ENCODE results near the gene RAP1GAP2.

RAP1GAP2 gene

DNA sequence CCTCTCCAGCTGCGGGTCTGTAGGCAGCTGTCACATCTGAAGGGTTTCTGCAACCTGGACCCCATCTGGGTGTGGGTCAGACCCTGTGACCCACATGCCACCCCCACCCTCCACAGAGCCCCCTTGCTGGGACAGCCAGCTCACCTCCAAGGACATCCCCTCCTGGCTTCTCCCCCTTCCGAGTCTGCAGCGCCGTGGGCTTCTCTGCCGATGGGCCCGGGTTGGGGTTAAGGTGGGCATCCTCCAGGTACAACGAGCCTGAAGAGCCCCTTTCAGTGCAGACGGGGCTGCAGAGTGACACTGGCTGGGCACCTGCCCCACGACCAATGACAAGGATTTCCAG lies 238.3 kb downstream of the RAP1GAP2 start:
- H3K27ac ChIP-seq (ENCODE audit: low read depth, low read length): no peak overlapping the region
- no peak overlapping the region for H3K4me2 ChIP-seq (ENCODE audit: low read length)
- H3K4me3 ChIP-seq (ENCODE audit: low read length): no peak overlapping the region
- H3K79me2 ChIP-seq (ENCODE audit: control insufficient read depth, low read length): no peaks in the 10 kb centered on the region
- no peaks in the 10 kb centered on the region for H3K9me3 ChIP-seq (ENCODE audit: control insufficient read depth, insufficient read depth, low read length)
- H4K20me1 ChIP-seq (ENCODE audit: control insufficient read depth, insufficient read depth, low read depth, low read length): no peaks in the 10 kb centered on the region
- H3K27me3 ChIP-seq (ENCODE audit: control insufficient read depth, low read length): no peaks in the 10 kb centered on the region
- no peaks in the 10 kb centered on the region for H3F3A ChIP-seq (ENCODE audit: control insufficient read depth, insufficient read depth)
- H3K36me3 ChIP-seq (ENCODE audit: control insufficient read depth, low read length): peaks cover 1% of the 10 kb centered on the region; the same call in 1 of the 2 replicates
- H3K4me1 ChIP-seq (ENCODE audit: control insufficient read depth, low read length): peaks cover 7% of the 10 kb centered on the region
- no peaks in the 10 kb centered on the region for H3K9me2 ChIP-seq (replicated peaks; ENCODE audit: control insufficient read depth, low read length)
- TF ChIP-seq, protein P1, sequence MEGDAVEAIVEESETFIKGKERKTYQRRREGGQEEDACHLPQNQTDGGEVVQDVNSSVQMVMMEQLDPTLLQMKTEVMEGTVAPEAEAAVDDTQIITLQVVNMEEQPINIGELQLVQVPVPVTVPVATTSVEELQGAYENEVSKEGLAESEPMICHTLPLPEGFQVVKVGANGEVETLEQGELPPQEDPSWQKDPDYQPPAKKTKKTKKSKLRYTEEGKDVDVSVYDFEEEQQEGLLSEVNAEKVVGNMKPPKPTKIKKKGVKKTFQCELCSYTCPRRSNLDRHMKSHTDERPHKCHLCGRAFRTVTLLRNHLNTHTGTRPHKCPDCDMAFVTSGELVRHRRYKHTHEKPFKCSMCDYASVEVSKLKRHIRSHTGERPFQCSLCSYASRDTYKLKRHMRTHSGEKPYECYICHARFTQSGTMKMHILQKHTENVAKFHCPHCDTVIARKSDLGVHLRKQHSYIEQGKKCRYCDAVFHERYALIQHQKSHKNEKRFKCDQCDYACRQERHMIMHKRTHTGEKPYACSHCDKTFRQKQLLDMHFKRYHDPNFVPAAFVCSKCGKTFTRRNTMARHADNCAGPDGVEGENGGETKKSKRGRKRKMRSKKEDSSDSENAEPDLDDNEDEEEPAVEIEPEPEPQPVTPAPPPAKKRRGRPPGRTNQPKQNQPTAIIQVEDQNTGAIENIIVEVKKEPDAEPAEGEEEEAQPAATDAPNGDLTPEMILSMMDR (IDR thresholded peaks at IDR 0.05; ENCODE audit: low read depth, low read length, poor library complexity, severe bottlenecking): no peak
- TF ChIP-seq EZH2phosphoT487 (IDR thresholded peaks at IDR 0.05; ENCODE audit: borderline replicate concordance, low read length): no peak

DNA sequence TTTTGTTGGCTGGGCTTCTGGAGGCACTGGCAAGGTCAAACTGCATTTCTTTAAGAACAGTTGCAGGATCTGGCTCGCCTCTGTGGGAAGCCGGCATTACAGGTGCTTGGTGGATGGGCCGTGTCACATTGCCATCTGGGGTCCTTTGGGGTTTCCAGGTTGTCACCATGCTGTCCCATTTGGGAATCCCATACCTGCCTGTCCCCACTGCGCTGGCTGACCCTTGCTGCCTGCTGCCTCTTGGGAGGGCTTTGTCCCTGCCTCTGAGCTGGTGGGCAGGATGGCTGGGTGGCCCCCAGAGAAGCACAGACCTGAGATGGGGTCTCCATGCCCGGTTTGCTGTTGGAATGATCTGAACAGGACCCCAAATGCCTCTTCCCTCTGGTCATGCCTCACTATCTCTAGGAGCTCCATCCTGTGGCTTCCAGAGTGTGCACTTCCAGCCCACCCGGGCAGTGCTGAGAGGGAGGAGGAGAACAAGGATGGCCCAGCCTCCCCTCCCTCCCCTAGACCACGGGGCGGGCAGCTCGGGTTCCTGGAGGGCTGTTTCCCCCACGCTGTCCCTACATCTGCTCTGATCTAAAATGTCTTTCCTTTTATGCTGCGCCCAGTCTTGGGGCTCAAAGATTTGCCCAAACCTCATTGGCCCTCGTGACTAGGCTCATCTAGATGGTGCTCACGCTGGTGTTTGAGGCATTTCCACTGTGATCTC lies 239.2 kb downstream of the RAP1GAP2 start:
- Histone ChIP-seq H3K9me2 (replicated peaks; ENCODE audit: control insufficient read depth, low read length) (no peaks in the 10 kb centered on the region), H3K27ac (ENCODE audit: low read depth, low read length) (no peak overlapping the region), H3K4me1 (ENCODE audit: control insufficient read depth, low read length) (peaks cover 13% of the 10 kb centered on the region), H3K4me2 (ENCODE audit: low read length) (no peak overlapping the region), H3K9me3 (ENCODE audit: control insufficient read depth, insufficient read depth, low read length) (no peaks in the 10 kb centered on the region), H3K4me3 (ENCODE audit: low read length) (no peak overlapping the region), H4K20me1 (ENCODE audit: control insufficient read depth, insufficient read depth, low read depth, low read length) (no peaks in the 10 kb centered on the region), H3K79me2 (ENCODE audit: control insufficient read depth, low read length) (no peaks in the 10 kb centered on the region), H3K27me3 (ENCODE audit: control insufficient read depth, low read length) (no peaks in the 10 kb centered on the region), H3F3A (ENCODE audit: control insufficient read depth, insufficient read depth) (no peaks in the 10 kb centered on the region), H3K36me3 (ENCODE audit: control insufficient read depth, low read length) (no peaks in the 10 kb centered on the region)
- TF ChIP-seq EZH2phosphoT487 (IDR thresholded peaks at IDR 0.05; ENCODE audit: borderline replicate concordance, low read length): no peak

DNA sequence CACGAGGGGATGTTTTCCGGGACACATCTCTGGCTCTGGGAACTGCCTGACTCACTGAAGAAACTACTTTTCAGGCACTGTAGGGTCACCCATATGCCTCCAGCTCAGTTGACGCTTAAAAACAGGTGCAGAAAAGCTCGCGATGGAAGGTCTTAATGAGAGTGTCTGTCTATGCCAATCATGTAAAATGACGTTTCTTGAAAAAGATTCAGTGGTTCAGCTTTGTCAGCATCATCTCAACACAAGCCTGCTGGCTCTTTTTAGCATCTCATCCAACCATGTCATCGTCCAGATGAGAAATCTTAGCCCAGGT lies 239.7 kb downstream of the RAP1GAP2 start:
- no peak overlapping the region for H3K4me3 ChIP-seq (ENCODE audit: low read length)
- no peaks in the 10 kb centered on the region for H4K20me1 ChIP-seq (ENCODE audit: control insufficient read depth, insufficient read depth, low read depth, low read length)
- H3K9me3 ChIP-seq (ENCODE audit: control insufficient read depth, insufficient read depth, low read length): no peaks in the 10 kb centered on the region
- H3K9me2 ChIP-seq (replicated peaks; ENCODE audit: control insufficient read depth, low read length): no peaks in the 10 kb centered on the region
- TF ChIP-seq EZH2phosphoT487 (IDR thresholded peaks at IDR 0.05; ENCODE audit: borderline replicate concordance, low read length): no peak
- TF ChIP-seq, protein P1 (IDR thresholded peaks at IDR 0.05; ENCODE audit: low read depth, low read length, poor library complexity, severe bottlenecking): no peak
- H3K27ac ChIP-seq (ENCODE audit: low read depth, low read length): no peak overlapping the region
- H3K36me3 ChIP-seq (ENCODE audit: control insufficient read depth, low read length): no peaks in the 10 kb centered on the region
- no peaks in the 10 kb centered on the region for H3K79me2 ChIP-seq (ENCODE audit: control insufficient read depth, low read length)
- H3K4me1 ChIP-seq (ENCODE audit: control insufficient read depth, low read length): peaks cover 13% of the 10 kb centered on the region
- no peaks in the 10 kb centered on the region for H3K27me3 ChIP-seq (ENCODE audit: control insufficient read depth, low read length)
- H3K4me2 ChIP-seq (ENCODE audit: low read length): no peak overlapping the region
- no peaks in the 10 kb centered on the region for H3F3A ChIP-seq (ENCODE audit: control insufficient read depth, insufficient read depth)

DNA sequence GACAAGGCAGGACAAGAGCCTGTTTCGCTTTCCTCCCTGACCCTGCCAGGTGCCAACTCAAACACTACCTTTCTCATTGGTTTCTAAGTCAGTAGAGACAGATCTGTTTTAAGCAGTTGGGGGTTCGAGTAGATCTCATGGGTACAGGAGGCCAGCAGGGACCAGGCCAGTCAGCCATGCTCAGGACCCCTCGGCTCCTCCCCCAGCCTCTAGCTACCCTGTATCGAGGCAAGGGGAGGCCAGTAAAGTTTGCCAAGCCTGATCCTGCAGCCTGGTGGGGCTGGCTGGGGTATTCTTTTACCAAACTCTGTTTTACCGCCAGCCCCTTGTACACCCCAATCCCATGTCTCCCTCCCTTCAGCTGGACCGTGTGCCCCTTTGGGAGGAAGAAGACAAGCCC lies 240.6 kb downstream of the RAP1GAP2 start:
- Histone ChIP-seq H3F3A (ENCODE audit: control insufficient read depth, insufficient read depth) (no peaks in the 10 kb centered on the region), H4K20me1 (ENCODE audit: control insufficient read depth, insufficient read depth, low read depth, low read length) (no peaks in the 10 kb centered on the region), H3K27me3 (ENCODE audit: control insufficient read depth, low read length) (no peaks in the 10 kb centered on the region), H3K79me2 (ENCODE audit: control insufficient read depth, low read length) (no peaks in the 10 kb centered on the region), H3K4me1 (ENCODE audit: control insufficient read depth, low read length) (peaks cover 13% of the 10 kb centered on the region), H3K4me2 (ENCODE audit: low read length) (no peak overlapping the region), H3K27ac (ENCODE audit: low read depth, low read length) (no peak overlapping the region), H3K9me2 (replicated peaks; ENCODE audit: control insufficient read depth, low read length) (no peaks in the 10 kb centered on the region), H3K4me3 (ENCODE audit: low read length) (no peak overlapping the region), H3K9me3 (ENCODE audit: control insufficient read depth, insufficient read depth, low read length) (no peaks in the 10 kb centered on the region), H3K36me3 (ENCODE audit: control insufficient read depth, low read length) (no peaks in the 10 kb centered on the region)
- TF ChIP-seq EZH2phosphoT487 (IDR thresholded peaks at IDR 0.05; ENCODE audit: borderline replicate concordance, low read length): no peak
- TF ChIP-seq, protein P1 (IDR thresholded peaks at IDR 0.05; ENCODE audit: low read depth, low read length, poor library complexity, severe bottlenecking): no peak

All from DOHH2 (cell line).